GM10847 (cell line): ENCODE measurements around the gene CACTIN.

Experiments
- POLR2A ChIP-seq: IDR thresholded peaks from 2 replicates; pipeline ENCODE4 v1.6.1; 2011; ENCODE audit not compliant: insufficient read length; ENCODE audit errors: extremely low read depth

The CACTIN gene

GRCh38 chr19:3578390-3578789 is 48.2 kb downstream of the CACTIN start:
- TF ChIP-seq POLR2A = no peak

- no peak for TF ChIP-seq POLR2A
Observed at GRCh38 chr19:3577723-3578344, 48.8 kb downstream of the CACTIN start.

DNA sequence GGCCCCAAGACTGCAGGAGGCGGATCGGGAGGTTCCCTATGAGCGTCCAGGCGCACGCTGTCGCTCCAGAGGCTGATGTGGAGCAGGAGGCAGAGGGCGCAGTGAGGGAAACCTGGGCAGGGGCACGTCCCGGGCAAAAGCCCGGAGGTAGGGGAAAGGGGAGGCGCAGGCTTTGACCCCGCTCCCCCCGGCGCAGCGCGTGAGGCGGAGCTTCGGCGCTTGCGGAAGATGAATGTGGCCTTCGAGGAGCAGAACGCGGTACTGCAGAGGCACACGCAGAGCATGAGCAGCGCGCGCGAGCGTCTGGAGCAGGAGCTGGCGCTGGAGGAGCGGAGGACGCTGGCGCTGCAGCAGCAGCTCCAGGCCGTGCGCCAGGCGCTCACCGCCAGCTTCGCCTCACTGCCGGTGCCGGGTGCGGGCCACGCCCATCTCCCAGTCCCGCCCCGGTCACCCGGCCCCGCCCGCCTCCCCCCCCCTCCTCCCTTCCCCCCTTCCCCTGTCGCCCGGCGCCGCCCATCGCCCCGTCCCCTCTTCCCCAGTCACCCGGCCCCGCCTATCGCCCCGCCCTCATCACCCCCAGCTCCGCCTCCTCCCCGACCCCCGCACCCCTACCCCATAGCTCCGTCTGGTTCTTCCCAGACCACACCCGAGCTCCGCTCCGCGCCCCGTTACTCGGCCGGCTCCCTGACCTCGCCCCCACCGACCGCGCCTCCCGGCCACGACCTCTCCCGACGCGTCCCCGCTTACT is 49.7 kb downstream of the CACTIN start:
- TF ChIP-seq POLR2A = no peak

DNA sequence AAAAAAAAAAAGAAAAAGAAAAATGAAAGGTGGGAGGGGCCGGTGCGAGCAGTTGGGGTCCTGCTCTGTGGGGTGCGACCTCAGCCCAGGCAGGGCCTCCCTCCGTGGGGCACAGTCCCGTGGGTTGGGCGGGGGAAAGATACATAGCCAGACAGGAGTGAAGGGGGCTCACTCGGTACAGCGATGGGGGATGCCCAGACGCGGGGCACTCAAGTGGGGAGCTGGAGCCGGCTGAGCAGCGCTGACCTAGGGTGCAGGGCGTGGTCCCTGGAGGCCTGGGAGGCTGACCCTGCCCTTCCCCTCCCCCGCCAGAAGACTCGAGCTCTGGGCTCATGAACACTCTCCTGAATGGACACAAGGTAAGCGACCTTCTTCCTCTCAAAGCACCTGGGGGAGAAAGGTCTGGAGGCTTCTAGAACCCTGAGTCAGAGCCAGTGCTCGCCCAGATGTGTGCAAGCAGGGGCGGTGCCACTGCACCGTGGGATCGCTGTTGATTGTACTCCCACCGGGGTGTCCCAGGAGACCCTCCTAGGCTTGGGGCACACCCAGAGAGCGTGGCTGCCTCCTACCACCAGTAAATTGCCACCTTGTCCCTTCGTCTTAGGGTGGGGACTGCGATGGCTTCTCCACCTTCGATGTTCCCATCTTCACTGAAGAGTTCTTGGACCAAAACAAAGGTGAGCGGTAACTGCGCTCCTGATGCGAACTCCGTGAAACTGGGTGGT is 50.5 kb downstream of the CACTIN start:
- TF ChIP-seq POLR2A = no peak

DNA sequence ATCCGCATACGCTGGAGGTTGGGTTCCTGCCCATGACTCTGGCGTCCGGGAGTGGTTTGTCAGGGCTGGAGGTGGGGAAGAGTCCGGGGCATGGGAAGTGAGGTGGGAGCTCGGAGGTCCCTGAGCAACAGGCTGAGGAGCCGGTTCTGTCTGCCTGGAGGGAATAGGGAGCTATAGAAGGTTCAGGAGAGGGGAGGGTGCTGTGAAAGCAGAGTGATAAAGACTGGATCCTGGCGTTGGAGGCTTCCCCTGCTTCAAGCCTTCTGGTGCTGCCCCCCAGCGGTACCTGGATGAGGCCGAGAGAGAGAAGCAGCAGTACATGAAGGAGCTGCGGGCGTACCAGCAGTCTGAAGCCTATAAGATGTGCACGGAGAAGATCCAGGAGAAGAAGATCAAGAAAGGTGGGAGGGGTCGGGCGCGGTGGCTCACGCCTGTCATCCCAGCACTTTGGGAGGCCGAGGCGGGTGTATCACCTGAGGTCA is 51.3 kb downstream of the CACTIN start:
- TF ChIP-seq POLR2A = no peak

- no peak for TF ChIP-seq POLR2A
Observed at GRCh38 chr19:3573858-3574637, 52.5 kb downstream of the CACTIN start.

- TF ChIP-seq POLR2A = no peak
Observed at GRCh38 chr19:3573162-3573857, 53.3 kb downstream of the CACTIN start.

- TF ChIP-seq POLR2A = no peak
Observed at GRCh38 chr19:3572855-3573161, 53.8 kb downstream of the CACTIN start, which contains the start of gene HMG20B. HMG20B (plus strand) TSS chr19:3572944; CDS start chr19:3573310, 366 bp downstream.

- TF ChIP-seq POLR2A = no peak
Observed at GRCh38 chr19:3572132-3572854, 54.3 kb downstream of the CACTIN start.

- no peak for TF ChIP-seq POLR2A
Observed at GRCh38 chr19:3570606-3571011, 56.0 kb downstream of the CACTIN start.

GRCh38 chr19:3565139-3565538 is 61.5 kb downstream of the CACTIN start:
- TF ChIP-seq POLR2A = no peak

DNA sequence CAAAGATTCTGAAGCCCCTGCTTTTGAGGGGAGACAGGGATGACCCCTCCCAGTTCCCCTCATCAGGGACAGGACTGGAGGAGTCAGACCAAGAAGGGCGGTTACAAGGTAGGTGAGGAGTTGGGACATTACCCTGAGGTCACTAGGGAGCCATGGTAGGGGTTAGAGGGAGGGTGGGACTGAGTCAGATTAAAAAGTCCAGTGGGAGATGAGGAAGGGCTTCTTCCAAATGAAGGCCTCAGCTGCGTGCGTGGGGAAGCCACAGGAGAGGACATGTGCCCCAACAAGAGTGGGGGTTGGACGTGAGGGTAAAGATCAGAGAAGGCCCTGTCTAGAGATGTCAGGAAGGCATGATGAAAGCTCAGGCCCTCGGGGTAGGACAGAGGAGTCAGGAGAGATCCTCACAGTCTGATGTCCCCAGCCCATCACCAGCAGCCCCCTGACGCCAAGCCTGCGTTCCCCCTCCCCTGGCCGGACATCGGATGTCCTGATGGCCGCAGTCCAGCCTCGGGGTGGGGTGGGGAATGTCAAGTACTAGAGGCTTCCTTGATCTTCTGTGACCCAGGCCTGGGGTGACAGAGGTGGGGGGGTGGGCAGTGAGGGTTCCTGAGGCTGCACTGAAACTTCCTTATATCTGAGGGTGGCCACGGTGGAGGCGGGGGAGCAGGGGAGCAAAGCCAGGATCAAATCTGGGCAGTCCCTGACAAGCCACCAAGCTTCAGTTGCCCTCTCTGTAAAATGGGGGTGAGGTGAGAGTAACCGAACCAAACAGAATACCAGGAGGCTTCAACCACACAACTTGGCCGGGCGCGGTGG is 62.7 kb downstream of the CACTIN start:
- TF ChIP-seq POLR2A = no peak
